SJCRH30 (cell line): ENCODE data around the gene SUMF1. TPM values are rescaled to one million over a fixed set of nuclear protein-coding genes. Genes with fewer than 3 reads are reported as not detected.

Source experiments
- DNase-seq, 2 experiments: peaks; one replicate each; pipeline ENCODE4 v3.0.0-alpha.2; 2015 to 2020
- H3K27ac ChIP-seq: fragments of 250-450 bp; sonication (Bioruptor Pico); 2 replicates; pipeline ENCODE4 v1.5.1; 2020; ENCODE audit warnings: mild to moderate bottlenecking, moderate library complexity
- H3K27me3 ChIP-seq: fragments of 250-450 bp; sonication (Bioruptor Pico); 2 replicates; pipeline ENCODE4 v1.5.1; 2020; ENCODE audit warnings: mild to moderate bottlenecking, moderate library complexity
- H3K36me3 ChIP-seq: fragments of 250-450 bp; sonication (Bioruptor Pico); 2 replicates; pipeline ENCODE4 v1.5.1; 2020; ENCODE audit warnings: mild to moderate bottlenecking, moderate library complexity
- H3K4me1 ChIP-seq: fragments of 250-450 bp; sonication (Bioruptor Pico); 2 replicates; pipeline ENCODE4 v1.5.1; 2020; ENCODE audit warnings: mild to moderate bottlenecking, moderate library complexity
- H3K4me3 ChIP-seq: fragments of 250-450 bp; sonication (Bioruptor Pico); 2 replicates; pipeline ENCODE4 v1.5.1; 2020; ENCODE audit warnings: mild to moderate bottlenecking, moderate library complexity
- H3K9me3 ChIP-seq: fragments of 250-450 bp; sonication (Bioruptor Pico); replicated peaks from 2 replicates; pipeline ENCODE4 v1.5.1; 2020; ENCODE audit warnings: mild to moderate bottlenecking, moderate library complexity
- total RNA-seq: library from RNA; depleted of rRNA; stranded (reverse); fragments of >200 nt; shearing (Covaris generic); gene quantifications from 2 replicates; pipeline ENCODE4 v1.2.3, GENCODE V29; 2014

SUMF1 gene
- total RNA-seq, 1 experiment from 2014 or later: 11.6 TPM

DNA sequence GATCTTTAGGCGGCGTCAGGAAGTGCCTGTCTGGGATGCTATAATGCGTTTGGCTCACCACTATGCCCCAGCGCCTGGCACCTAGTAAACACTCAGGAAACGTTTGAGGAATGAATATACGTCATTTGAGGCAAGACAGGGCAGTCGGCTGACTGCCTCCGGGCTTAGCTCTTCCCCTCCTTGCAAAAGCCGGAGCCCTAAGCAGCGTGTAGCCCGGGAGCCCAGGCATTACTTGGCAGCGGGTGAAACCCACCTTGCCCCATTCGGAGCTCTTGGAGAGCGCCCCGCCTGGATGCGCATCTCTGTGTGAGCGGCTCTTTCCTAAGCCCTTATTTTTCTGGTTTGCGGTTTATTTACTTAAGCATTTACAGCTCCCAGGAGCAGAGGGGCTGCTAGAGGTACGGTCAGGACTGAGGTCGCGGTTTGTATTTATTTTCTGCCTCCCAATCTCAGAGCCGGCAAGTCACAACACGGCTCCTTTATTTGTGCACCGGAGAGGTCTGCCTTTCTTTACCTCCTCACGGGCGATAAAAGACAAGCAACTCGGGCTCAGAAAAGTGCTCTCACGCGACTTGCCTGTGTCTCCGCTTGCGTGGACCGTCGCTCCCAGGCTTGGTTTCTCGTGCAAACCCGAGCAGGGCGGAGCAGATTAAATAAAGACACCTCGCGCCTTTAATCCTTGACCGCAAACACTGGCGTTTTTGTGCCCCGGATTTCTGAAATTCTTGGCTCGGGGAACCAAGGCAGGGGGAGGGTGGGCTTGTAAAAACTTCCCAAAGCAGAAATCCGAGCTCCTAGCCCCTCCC, 25.3 kb upstream of the SUMF1 start:
- no peaks in the 10 kb centered on the region for H3K9me3 ChIP-seq
- peak overlapping the region; percentile 49 for H3K27ac ChIP-seq
- H3K4me1 ChIP-seq: no peaks in the 10 kb centered on the region
- no peaks in the 10 kb centered on the region for H3K27me3 ChIP-seq
- H3K4me3 ChIP-seq: peak overlapping the region; percentile 76
- no peaks in the 10 kb centered on the region for H3K36me3 ChIP-seq
- peak; percentile 45 to 62 for DNase-seq

DNA sequence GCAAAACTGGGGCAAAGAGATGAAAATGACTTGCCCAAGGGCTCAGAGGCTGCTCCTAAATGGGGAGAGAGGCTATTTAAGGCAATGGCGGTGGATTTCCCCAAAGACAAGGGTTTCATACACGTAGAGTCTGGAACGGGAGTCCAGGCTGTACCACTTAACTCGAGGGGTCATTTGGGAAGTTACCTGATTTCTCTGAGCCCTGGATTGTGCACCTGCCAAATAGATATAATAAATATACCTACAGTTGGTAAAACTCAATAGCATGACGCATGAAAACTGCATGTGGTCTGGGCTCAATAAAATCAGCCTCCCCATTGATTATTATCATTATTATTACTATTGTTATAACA, 24.8 kb upstream of the SUMF1 start:
- H3K27me3 ChIP-seq: no peaks in the 10 kb centered on the region
- H3K4me3 ChIP-seq: peak overlapping the region; percentile 76
- no peaks in the 10 kb centered on the region for H3K4me1 ChIP-seq
- H3K36me3 ChIP-seq: no peaks in the 10 kb centered on the region
- no peak for DNase-seq
- H3K27ac ChIP-seq: no peak overlapping the region
- no peaks in the 10 kb centered on the region for H3K9me3 ChIP-seq

DNA sequence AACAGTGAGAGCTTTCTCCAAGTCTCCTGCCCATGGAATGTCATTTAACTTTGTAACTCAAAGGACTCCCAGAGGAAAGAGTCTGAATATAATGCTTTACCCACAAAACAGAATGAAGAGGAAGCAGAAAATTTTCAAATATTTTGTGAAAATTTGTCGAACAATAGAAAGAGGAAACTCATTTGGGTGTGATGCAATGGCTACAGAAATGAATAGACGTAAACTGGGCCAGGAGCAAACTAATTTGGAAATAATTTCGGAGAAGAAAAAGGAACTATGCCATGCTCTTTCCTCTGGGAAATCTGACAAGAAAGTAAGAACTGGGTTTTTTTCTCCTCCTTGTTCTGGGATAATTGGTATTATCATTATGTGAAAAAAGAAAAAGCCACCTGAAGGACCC, 11.2 kb upstream of the SUMF1 start:
- no peak for DNase-seq
- H3K36me3 ChIP-seq: no peaks in the 10 kb centered on the region
- H3K27me3 ChIP-seq: no peaks in the 10 kb centered on the region
- H3K4me3 ChIP-seq: no peak overlapping the region
- H3K4me1 ChIP-seq: no peaks in the 10 kb centered on the region; the same call in 1 of the 2 replicates
- no peak overlapping the region for H3K27ac ChIP-seq
- H3K9me3 ChIP-seq: no peaks in the 10 kb centered on the region

DNA sequence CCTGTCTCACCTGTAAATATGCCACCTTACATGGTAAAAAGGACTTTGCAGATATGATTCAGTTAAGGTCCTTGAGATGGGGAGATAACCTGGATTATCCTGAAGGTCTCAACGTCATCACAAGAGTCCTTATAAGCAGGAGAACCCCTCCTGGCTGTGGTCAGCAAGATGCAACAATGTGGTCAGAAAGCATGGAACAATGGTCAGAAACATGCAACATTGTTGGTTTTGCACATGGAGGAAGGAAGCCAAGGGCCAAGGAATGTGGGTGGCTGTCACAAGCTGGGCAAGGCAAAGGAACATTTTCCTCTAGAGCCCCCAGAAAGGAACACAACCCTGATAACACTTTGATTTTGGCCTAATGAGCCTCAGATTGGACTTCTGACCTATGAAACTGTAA, 9.4 kb upstream of the SUMF1 start:
- Histone ChIP-seq H3K27me3 (no peaks in the 10 kb centered on the region), H3K4me3 (no peak overlapping the region), H3K4me1 (no peaks in the 10 kb centered on the region; the same call in 1 of the 2 replicates), H3K27ac (no peak overlapping the region), H3K36me3 (no peaks in the 10 kb centered on the region), H3K9me3 (no peaks in the 10 kb centered on the region)
- no peak for DNase-seq

DNA sequence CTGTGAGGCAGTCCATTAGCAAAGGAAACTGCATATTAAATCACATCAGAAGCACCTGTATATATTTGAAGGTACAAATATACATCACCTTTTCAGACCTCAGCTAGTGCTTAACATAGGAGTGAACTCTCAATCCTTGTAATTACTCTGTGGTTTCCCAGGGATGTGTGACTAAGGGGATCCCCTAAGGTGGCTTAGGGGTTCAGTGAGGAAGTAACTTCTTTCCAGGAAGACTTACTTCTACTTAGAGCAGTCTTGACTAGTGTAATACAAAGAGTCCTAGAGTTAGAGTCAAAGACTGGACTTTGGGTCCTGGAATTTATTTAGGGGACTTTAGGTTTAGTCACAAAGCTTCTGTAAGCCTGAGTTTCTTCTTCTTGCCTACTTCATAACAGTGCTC, 8.7 kb upstream of the SUMF1 start:
- DNase-seq: no peak
- no peaks in the 10 kb centered on the region for H3K36me3 ChIP-seq
- H3K4me3 ChIP-seq: no peak overlapping the region
- no peaks in the 10 kb centered on the region for H3K27me3 ChIP-seq
- no peaks in the 10 kb centered on the region for H3K9me3 ChIP-seq
- H3K27ac ChIP-seq: no peak overlapping the region
- H3K4me1 ChIP-seq: no peaks in the 10 kb centered on the region; the same call in 1 of the 2 replicates

DNA sequence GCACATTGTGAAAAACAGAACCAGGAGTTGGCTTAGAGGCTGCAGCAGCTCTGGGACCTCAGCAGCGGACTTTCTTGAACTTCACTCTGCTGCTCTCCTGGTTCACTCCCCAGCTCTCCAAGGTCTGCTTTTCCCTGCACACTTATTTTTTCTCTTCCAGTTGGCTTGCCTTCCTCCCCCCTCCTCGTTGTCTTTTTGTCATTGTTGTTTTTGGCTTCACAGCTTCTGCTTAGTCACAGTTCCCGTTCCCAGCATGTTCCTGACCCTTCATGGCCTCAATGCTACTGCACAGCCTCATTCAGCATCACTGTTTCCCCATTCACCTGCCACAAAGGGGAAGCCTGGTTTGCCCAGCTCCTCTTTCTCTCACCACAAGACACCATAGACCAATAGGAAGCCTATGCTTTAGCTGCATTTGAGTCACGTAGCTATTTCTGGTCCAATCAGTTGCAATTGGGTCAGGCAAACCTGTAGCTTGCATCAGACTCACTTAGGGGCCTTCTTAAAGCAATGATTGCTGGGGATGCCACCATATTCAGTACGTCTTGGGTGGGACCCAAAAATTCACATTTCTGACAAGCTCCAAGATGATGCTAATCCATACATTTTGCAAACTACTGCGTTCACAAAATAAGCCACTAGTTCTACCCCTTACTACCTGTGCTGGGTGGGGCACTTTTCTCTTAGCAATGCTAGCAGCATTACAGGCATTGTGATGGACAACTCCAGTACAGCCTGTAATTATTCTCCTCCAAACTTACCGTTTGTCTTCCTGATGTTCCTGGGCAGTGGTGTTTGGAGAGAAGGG, 7.8 kb upstream of the SUMF1 start:
- H3K27me3 ChIP-seq: no peaks in the 10 kb centered on the region
- H3K9me3 ChIP-seq: no peaks in the 10 kb centered on the region
- H3K4me3 ChIP-seq: no peak overlapping the region
- peak in 1 of 2 experiments; percentile 13 for DNase-seq
- no peak overlapping the region for H3K27ac ChIP-seq
- H3K4me1 ChIP-seq: no peaks in the 10 kb centered on the region; the same call in 1 of the 2 replicates
- H3K36me3 ChIP-seq: no peaks in the 10 kb centered on the region

DNA sequence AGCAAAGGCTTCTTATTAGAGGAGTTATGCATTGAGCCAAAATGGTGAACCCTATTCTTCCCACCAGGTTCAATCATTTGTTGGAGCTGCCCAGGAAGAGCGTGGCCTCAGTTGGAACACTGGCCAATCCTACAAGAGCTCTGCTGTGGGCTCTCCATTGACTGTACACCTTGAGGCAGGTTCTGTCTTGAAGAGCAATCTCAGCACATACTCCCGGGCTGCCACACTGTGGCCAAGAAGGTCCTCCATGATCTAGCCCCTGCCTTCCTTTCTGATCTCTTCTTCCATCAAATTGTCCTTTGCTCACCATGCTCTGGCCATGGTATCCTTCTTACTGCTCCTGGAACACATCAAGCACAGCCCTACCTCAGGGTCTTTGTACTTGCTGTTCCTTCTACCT, 5.7 kb upstream of the SUMF1 start:
- H3K36me3 ChIP-seq: no peaks in the 10 kb centered on the region
- no peaks in the 10 kb centered on the region for H3K9me3 ChIP-seq
- H3K27me3 ChIP-seq: no peaks in the 10 kb centered on the region
- H3K4me1 ChIP-seq: no peaks in the 10 kb centered on the region; the same call in 1 of the 2 replicates
- DNase-seq: no peak
- no peak overlapping the region for H3K4me3 ChIP-seq
- H3K27ac ChIP-seq: no peak overlapping the region

DNA sequence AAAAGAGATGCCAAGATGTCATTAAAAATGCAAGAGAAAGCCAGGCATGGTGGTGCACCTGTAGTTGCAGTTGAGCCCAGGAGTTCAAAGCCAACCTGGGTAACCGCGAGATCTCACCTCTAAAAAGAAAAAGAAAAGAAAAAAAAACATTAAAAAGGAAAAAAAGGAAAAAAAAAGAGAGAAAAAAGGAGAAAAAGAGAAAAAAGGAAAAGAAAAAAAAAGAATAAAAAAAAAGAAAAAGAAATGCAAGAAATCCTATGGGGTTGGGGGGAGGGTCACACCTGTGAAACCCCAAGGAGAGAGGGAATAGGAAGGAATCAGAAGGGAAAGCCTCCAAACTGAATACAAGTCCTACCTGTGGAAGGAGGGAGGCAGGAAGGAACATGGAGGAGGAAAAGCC, 5.2 kb upstream of the SUMF1 start:
- no peaks in the 10 kb centered on the region for H3K9me3 ChIP-seq
- no peaks in the 10 kb centered on the region; the same call in 1 of the 2 replicates for H3K4me1 ChIP-seq
- H3K36me3 ChIP-seq: no peaks in the 10 kb centered on the region
- no peak for DNase-seq
- H3K27me3 ChIP-seq: no peaks in the 10 kb centered on the region
- H3K27ac ChIP-seq: no peak overlapping the region
- no peak overlapping the region for H3K4me3 ChIP-seq

DNA sequence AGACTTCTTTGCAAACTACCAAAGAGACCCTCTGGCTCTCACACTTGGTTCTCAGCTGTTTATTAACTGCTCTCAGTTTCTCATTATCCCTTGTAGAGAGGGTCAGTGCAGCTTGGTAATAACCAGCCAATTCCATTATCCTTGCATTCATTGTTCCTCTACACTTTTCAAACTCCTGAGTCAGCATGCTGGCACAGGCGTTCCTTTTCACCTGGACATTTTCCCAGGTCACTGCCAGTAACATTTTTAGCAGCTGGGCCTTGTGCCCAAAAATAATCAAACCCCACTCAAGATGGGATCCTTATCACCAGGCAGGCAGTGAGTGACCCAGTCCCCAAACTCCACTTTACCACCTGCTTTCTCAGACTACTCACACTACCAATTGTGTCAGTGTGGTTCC, 4.8 kb upstream of the SUMF1 start:
- Histone ChIP-seq H3K4me3 (no peak overlapping the region), H3K4me1 (no peaks in the 10 kb centered on the region; the same call in 1 of the 2 replicates), H3K27me3 (no peaks in the 10 kb centered on the region), H3K9me3 (no peaks in the 10 kb centered on the region), H3K36me3 (no peaks in the 10 kb centered on the region), H3K27ac (no peak overlapping the region)
- DNase-seq: no peak

DNA sequence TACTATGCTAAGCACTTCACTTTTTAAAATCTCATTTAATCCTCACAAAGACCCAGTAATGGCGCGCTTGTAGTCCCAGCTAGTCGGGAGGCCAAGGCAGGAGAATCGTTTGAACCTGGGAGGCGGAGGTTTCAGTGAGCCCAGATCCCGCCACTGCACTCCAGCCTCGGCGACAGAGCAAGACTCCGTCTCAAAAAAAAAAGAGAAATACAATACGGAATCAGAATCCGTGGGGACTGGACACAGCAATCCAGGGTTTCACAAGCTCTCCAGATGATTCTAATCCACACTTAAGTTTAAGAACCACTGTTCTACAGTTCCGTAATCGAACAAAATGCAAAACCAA, 426 bp upstream of the SUMF1 start:
- Histone ChIP-seq H3K9me3 (no peaks in the 10 kb centered on the region), H3K27ac (peak overlapping the region; percentile 77), H3K4me3 (peak overlapping the region; percentile 91), H3K27me3 (no peaks in the 10 kb centered on the region), H3K4me1 (no peaks in the 10 kb centered on the region), H3K36me3 (no peaks in the 10 kb centered on the region)
- no peak for DNase-seq

DNA sequence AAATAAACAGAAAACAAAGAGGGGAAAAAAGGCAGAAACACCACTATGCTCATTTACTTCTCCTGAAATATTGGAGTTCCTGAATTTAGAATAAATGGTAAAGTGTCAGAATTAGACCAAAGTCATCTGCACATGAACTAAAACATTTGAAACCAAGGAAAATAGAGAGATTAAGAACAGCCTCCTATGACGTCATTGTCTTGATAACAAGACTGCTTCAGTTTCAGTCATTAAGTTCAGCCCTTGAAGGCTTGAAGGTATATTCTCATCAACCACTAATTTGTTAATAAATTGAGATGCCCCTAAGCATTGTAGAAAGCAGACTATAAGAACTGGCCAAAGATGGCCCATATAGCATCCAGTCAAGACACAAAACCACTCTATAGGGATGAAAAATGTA, 2.5 kb downstream of the SUMF1 start:
- Histone ChIP-seq H3K4me1 (no peaks in the 10 kb centered on the region), H3K9me3 (no peaks in the 10 kb centered on the region), H3K27ac (no peak overlapping the region), H3K27me3 (no peaks in the 10 kb centered on the region), H3K36me3 (no peaks in the 10 kb centered on the region), H3K4me3 (no peak overlapping the region)
- DNase-seq: no peak

DNA sequence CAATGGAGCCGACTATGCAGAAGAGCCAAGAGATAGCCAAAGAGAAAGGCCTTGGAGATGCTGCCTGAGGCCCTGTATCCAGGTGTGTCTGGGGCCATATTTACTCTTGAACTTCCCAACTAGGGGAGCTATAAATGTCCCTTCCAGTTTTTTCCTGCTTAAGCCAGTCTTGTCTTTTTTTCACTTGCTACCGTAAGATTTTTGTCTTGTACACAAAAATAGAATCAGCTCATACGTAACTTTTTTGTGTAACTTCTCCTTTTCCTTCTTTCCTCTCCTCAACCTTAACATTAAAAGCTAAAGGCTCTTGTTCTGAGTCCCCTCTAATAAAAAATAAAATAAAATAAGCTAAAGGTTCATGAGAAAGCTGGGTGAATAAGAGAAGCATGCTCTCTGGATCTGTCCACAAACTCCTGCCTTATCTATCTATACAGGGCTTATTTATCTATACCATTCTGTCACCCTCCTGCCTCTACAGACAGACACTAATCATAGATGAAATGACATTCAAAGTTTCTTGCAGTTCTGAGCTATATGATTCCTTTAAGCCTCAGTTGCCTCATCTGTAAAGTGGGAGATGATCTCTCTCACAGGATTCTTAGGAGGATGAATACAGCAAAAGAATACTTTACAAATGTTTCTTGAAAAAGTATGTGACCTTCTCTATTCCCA, 4.6 kb downstream of the SUMF1 start:
- H3K9me3 ChIP-seq: no peaks in the 10 kb centered on the region
- no peaks in the 10 kb centered on the region for H3K4me1 ChIP-seq
- no peaks in the 10 kb centered on the region for H3K27me3 ChIP-seq
- H3K27ac ChIP-seq: no peak overlapping the region
- H3K4me3 ChIP-seq: no peak overlapping the region
- H3K36me3 ChIP-seq: no peaks in the 10 kb centered on the region
- no peak for DNase-seq

DNA sequence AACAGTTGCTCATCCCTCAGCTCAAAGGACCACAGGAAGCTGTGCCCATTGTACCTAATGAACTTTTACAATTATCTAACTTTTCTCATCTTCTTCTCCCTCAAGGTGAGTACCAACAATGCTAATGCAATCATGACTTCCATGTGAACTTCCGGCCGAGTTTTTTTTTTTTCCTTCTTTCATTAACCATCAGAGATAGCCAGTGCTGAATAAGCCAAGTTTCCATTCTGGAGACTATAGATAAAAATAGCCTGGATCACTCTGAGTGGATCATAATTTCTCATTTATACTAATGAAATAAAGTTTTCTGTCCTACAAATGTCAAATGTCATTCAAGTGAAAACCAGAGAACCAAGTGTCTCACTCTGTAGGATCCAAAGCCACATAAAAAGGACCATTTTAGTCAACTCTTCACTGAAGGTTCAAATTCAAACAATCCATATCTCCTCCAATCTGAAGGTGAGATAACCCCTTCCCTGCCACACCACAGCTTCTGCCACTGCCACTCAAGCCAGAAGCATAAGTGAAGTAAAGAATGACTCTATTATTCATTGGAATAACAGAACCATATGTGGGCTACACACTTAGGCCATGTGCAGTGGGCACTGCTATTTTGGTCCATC, 5.5 kb downstream of the SUMF1 start:
- Histone ChIP-seq H3K4me3 (no peak overlapping the region), H3K27ac (no peak overlapping the region), H3K36me3 (no peaks in the 10 kb centered on the region), H3K9me3 (no peaks in the 10 kb centered on the region), H3K4me1 (no peaks in the 10 kb centered on the region), H3K27me3 (no peaks in the 10 kb centered on the region)
- DNase-seq: no peak

DNA sequence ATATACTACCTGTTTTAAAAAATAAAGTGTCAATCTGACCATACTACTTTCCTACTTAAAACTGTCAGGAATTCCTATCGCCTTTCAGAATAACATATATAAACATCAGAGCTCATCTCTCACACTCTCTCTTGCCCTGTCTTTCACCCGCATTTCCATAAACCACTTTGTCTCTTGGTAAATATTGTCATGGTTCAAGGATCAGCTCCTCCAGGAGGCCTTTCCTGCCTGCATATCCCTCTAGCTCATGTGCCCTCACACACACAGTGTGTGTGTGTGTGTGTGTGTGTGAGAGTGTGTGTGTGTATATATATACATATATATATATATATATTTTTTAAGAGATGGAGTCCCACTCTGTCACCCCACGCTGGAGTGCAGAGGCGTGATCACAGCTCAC, 6.7 kb downstream of the SUMF1 start:
- Histone ChIP-seq H3K27ac (no peak overlapping the region), H3K4me3 (no peak overlapping the region), H3K9me3 (no peaks in the 10 kb centered on the region), H3K4me1 (no peaks in the 10 kb centered on the region), H3K27me3 (no peaks in the 10 kb centered on the region), H3K36me3 (no peaks in the 10 kb centered on the region)
- DNase-seq: no peak

DNA sequence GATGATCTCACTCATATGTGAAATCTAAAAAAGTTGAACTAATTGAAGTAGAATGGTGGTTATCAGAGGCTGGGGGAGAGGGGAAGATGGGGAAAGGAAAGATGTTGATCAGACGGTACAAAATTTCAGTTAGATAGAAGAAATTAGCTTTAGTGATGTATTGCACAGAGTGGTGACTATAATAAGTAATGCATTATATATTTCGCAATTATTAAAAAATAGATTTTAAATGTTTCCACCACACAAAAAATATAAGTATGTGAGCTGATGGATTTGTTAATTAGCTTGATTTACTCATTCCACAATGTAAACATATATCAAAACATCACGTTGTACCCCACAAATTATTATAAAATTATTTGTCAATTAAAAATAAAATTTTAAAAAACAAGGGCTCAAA, 8.1 kb downstream of the SUMF1 start:
- Histone ChIP-seq H3K36me3 (no peaks in the 10 kb centered on the region), H3K9me3 (no peaks in the 10 kb centered on the region), H3K4me3 (no peak overlapping the region), H3K27ac (no peak overlapping the region), H3K4me1 (no peaks in the 10 kb centered on the region), H3K27me3 (no peaks in the 10 kb centered on the region)
- no peak for DNase-seq
